Activated naive CD8-positive, alpha-beta T cell treated with anti-CD3 and anti-CD28 coated beads for 36 hours (primary cell): ENCODE results near the gene PRUNE2. TPM values are rescaled to one million over a fixed set of nuclear protein-coding genes. Genes with fewer than 3 reads are reported as not detected.
"Not testable (repeated sequence)": the region's sequence is repeated elsewhere in the genome, so short reads cannot be mapped to it uniquely, and the experiment has no call there.

Experiments used
- DNase-seq: peaks from one replicate; pipeline ENCODE4 v3.0.0; 2021
- H3K27ac Mint-ChIP-seq: one replicate; pipeline ENCODE4 v1.8.0; 2022; ENCODE audit warnings: mild to moderate bottlenecking, moderate library complexity, mixed read lengths
- H3K27me3 Mint-ChIP-seq: one replicate; pipeline ENCODE4 v1.8.0; 2022; ENCODE audit warnings: mild to moderate bottlenecking, mixed read lengths
- H3K36me3 Mint-ChIP-seq: one replicate; pipeline ENCODE4 v1.8.0; 2021; ENCODE audit warnings: mild to moderate bottlenecking, mixed read lengths
- H3K4me1 Mint-ChIP-seq: one replicate; pipeline ENCODE4 v1.8.0; 2021; ENCODE audit warnings: mixed read lengths
- H3K4me3 Mint-ChIP-seq: one replicate; pipeline ENCODE4 v1.8.0; 2022; ENCODE audit warnings: mild to moderate bottlenecking, moderate library complexity, mixed read lengths
- H3K9me3 Mint-ChIP-seq: one replicate; pipeline ENCODE4 v1.8.0; 2022; ENCODE audit warnings: mixed read lengths
- total RNA-seq, 2 experiments: library from RNA; stranded (reverse); gene quantifications; one replicate each; pipeline ENCODE4 v1.2.3, GENCODE V29; 2021

PRUNE2 gene
- total RNA-seq, 2 experiments from 2014 or later, result 0.35 TPM; not detected in 1

DNA sequence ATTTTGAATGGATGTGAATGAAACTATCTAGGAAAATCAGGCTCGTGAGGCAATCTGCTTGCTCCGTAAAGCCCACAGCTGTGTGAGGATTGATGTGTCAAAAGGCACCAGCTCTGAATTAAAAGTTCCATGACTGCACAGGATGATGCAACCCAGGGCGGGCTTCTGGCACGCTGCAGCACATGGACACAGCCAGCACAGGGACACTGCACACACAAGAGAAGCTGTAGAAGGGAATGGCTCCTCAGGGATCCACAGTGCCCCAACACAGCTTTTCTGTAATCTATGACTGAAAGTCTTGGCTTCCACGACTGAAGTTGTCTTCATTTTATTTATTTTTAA, 295.9 kb downstream of the PRUNE2 start:
- Mint-ChIP-seq H3K27ac (no peak overlapping the region), H3K4me3 (no peak overlapping the region), H3K4me1 (peaks cover 2% of the 10 kb centered on the region), H3K9me3 (no peaks in the 10 kb centered on the region), H3K36me3 (no peaks in the 10 kb centered on the region), H3K27me3 (peaks cover 31% of the 10 kb centered on the region)
- no peak for DNase-seq

DNA sequence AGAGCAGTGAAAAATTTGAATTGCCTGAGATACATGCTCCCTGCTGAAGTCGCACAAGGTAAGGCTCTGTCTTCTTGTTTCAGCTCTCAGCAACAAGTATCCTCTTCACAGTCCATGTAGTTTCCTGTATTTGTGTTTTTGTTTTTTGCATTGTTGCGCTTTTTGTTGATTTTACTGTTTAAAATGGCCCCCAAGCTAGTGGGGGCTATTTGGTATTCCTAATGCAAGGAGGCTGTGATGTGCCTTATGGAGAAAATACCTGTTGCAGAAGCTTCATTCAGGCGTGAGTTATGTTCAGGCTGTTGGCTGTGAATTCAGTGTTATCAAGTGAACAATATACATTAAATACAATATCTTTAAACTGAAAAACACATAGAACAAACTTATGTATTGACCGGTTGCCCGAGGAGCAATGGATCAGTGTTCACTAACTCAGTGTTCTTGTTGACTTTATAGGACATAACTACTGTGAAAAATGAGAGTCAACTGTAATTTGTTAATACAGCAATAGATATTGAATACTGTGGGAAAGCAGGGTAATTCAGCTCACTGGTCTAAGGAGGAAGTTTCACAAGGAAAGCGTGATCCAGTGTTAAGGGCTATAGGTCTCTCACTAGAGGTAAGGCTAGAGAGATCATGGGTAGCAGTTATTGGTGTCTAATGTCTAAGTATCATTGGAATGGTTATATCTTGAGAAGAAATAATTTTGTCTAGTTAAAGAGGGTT, 296.5 kb downstream of the PRUNE2 start:
- Mint-ChIP-seq H3K27me3 (peaks cover 26% of the 10 kb centered on the region), H3K4me3 (no peak overlapping the region), H3K36me3 (no peaks in the 10 kb centered on the region), H3K9me3 (no peaks in the 10 kb centered on the region), H3K27ac (no peak overlapping the region), H3K4me1 (no peaks in the 10 kb centered on the region)
- DNase-seq, result no peak

DNA sequence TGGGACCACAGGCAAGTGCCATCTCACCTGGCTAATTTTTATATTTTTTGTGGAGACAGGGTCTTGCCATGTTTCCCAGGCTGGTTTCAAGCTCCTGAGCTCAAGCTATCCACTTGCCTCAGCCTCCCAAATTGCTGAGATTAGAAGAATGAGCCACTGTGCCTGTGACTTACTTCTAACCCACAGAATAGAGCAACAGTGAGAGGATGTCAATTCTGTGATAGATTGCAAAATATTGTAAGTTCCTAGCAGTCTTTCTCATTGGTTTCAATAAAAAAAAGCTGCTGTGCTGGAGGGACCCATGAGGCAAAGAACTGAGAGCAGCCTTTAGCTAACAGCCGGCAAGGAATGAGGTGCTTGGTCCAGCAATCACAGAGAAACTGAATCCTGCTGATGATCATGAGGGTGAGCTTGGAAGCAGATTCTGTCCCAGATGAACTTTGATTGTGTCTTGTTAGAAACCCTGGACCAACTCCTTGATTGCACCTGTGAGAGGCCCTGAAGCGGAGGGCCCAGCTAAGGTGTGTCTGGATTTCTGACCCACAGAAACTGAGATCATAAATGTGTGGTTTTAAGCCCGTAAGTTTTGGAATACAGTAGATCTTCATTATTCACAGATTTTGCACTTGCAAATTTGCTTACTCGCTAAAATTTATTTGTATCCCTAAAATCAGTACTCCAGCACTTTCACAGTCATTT, 297.2 kb downstream of the PRUNE2 start:
- peaks cover 24% of the 10 kb centered on the region for H3K27me3 Mint-ChIP-seq
- no peak for DNase-seq
- peaks cover 4% of the 10 kb centered on the region for H3K4me1 Mint-ChIP-seq
- no peaks in the 10 kb centered on the region for H3K9me3 Mint-ChIP-seq
- no peak overlapping the region for H3K27ac Mint-ChIP-seq
- H3K36me3 Mint-ChIP-seq, result no peaks in the 10 kb centered on the region
- no peak overlapping the region for H3K4me3 Mint-ChIP-seq

DNA sequence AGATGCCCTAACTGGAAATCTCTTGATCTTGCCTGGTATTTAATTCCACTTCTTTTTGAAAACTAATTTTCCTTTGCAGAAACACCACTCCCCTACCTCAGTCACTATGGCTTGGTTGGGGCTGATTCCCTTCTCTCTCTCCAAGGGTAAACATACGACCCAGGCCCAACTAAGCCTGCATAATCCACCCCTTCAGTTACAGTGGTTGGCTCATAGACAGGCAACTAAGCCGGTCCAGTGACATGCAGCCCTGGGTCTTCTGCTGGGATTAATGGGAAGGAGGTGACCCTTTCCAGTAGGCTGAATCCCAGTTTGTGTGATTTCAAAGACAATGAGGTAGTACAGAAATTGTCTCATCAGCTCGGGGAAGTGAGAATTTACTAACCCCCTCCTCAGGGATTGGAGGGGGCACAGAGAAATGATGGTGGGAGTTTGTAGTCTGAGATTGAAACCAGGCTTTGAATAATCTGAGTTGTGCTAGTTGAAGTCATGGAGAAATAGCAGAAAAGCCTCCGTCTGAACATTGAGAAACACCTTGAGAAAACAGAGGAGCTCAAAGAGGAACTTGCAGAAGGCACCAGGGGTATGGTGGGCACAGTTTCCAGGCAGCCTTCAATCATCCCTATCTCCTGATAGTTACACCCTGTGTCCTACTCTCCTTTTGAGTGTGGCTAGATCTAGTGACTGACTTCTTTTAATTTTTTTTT, 298.0 kb downstream of the PRUNE2 start:
- no peak for DNase-seq
- no peaks in the 10 kb centered on the region for H3K9me3 Mint-ChIP-seq
- no peak overlapping the region for H3K27ac Mint-ChIP-seq
- H3K36me3 Mint-ChIP-seq, result no peaks in the 10 kb centered on the region
- H3K4me1 Mint-ChIP-seq, result peaks cover 11% of the 10 kb centered on the region
- peaks cover 24% of the 10 kb centered on the region for H3K27me3 Mint-ChIP-seq
- no peak overlapping the region for H3K4me3 Mint-ChIP-seq

DNA sequence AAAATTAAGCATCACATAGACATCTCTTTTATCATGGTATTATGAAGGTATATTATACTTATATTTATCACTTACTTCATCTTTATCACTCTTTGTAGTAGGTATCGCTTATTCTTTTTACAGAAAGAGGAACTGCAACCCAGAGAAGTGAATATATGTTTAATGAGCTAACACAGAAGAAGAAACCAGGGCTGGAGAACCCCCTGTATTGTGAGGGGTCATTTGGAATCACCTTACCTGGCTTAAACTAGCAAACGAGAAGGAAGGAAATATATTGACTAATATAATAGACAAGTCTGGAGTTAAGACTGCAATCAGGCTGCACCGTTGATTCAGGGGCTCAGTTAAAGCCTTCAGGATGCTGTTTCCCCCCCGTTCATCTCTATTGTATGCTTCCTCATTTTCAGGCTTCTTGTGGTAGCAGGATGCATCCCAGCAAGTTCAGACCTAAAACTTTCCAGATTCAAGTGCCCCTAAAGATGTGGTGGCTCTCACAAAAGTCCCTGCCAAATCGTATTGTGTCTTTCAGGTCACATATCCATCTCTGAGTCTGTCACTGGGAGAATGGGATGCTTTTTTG, 300.5 kb downstream of the PRUNE2 start:
- Mint-ChIP-seq H3K4me1 (peaks cover 11% of the 10 kb centered on the region), H3K27me3 (peaks cover 21% of the 10 kb centered on the region), H3K4me3 (no peak overlapping the region), H3K9me3 (no peaks in the 10 kb centered on the region), H3K36me3 (no peaks in the 10 kb centered on the region), H3K27ac (no peak overlapping the region)
- DNase-seq, result no peak

DNA sequence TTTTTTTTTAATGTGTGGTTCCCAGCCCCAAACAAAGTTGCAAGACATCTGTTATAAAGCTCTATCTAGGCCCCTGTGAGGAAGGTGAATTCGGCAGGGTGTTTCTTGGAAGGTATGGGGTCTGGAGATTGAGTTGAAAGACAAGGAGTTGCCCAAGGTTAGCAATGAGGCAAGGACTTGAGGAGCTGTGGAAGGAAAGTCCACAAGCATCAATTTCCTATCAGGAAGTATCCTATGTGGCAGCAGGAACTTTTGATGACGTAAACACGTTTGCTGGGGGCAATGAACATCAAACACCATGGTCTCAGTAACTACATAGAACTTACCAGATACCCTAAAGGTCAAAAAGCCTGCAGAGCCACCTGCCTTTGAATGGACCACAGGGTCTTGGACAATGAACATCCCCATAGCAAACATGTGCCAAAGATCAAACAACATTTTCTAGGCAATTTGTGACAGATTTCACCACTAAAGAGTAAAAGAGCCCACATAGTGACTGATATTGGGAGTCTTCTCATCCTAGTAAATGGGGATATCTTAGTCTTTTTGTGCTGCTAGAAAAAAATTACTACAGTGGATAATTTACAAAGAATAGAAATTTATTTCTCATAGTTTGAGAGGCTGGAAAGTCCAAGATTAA, 301.9 kb downstream of the PRUNE2 start:
- Mint-ChIP-seq H3K9me3 (no peaks in the 10 kb centered on the region), H3K27me3 (peaks cover 18% of the 10 kb centered on the region), H3K4me1 (peaks cover 11% of the 10 kb centered on the region), H3K4me3 (no peak overlapping the region), H3K36me3 (no peaks in the 10 kb centered on the region), H3K27ac (peak overlapping the region; percentile 86)
- no peak for DNase-seq

DNA sequence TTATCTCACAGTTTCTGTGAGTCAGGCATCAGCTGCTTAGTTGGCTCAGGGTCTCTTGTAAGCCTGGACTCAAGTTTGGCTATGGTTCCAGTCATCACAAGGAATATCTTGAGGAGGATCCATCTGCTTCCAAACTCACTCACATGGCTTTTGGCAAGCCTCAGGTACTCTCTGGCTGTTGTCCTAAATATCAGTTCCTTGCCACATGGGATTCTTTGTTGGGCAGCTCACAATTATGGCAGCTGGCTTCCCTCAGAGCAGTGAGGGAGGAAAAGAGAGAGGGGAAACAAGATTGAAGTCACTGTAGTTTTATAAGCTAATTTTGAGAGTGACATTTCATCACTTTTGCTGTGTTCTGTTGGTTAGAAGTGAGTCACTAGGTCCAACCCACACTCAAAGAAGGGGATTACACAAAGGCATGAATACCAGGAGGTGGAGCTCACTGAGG, 302.4 kb downstream of the PRUNE2 start:
- peak overlapping the region; percentile 86 for H3K27ac Mint-ChIP-seq

DNA sequence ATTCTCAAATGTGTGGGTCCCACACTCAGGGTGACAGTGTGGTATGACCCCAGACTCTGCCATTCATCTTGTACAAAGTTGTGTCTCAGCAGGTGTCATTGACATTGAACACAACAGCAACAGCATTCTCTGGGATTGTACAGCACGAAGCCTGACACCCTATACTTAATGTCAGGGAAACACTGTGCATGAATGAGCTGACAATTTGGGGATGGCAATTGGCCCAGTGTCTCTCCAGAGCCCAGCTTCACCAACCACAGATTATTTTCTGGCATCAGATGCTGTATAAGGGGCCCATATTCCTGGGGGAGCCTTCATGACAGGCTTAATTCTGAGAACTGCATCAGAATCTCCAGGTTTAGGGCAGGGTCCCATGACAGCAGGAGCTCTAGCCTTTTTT, 303.7 kb downstream of the PRUNE2 start:
- no peak overlapping the region for H3K4me3 Mint-ChIP-seq

More for the DNA sequence above, 302.4 kb downstream of the PRUNE2 start:
- no peaks in the 10 kb centered on the region for H3K36me3 Mint-ChIP-seq
- H3K4me1 Mint-ChIP-seq, result peaks cover 11% of the 10 kb centered on the region
- DNase-seq, result no peak
- no peak overlapping the region for H3K4me3 Mint-ChIP-seq
- peaks cover 14% of the 10 kb centered on the region for H3K27me3 Mint-ChIP-seq
- H3K9me3 Mint-ChIP-seq, result no peaks in the 10 kb centered on the region

DNA sequence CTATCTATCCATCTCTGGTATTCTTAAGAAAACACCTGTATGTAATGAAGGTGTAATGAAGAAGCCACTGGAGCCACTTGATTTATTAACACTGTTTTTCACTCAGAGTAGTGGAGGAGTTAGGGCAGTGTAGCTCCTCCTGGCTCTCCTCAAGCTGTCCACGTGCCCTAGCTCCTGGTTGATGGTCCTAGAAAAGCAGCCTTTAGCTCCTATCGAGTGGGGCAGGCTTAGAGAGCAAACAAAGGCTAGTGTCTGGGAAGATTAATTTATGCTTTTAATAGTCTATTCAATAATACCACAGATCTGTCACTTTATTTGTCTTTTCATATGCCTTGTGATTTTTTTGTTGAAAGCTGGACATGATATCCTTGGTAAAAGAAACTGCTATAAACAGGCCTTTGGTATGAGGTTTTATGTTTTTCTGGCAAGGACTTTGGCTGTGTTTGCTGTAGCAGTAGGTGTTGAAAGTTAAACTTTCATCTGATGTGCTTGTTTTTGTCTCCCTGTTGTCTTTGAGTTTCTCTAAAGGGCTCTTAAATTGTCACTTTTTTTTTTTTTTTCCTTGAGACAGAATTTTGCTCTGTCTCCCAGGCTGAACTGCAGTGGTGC, 305.8 kb downstream of the PRUNE2 start:
- H3K9me3 Mint-ChIP-seq, result no peaks in the 10 kb centered on the region
- DNase-seq, result no peak
- no peaks in the 10 kb centered on the region for H3K36me3 Mint-ChIP-seq
- peaks cover 11% of the 10 kb centered on the region for H3K4me1 Mint-ChIP-seq
- no peak overlapping the region for H3K27ac Mint-ChIP-seq
- peaks cover 14% of the 10 kb centered on the region for H3K27me3 Mint-ChIP-seq
- no peak overlapping the region for H3K4me3 Mint-ChIP-seq

More for the DNA sequence above, 303.7 kb downstream of the PRUNE2 start:
- no peak for DNase-seq
- H3K27ac Mint-ChIP-seq, result no peak overlapping the region
- no peaks in the 10 kb centered on the region for H3K9me3 Mint-ChIP-seq
- H3K4me1 Mint-ChIP-seq, result peaks cover 11% of the 10 kb centered on the region
- no peaks in the 10 kb centered on the region for H3K36me3 Mint-ChIP-seq
- H3K27me3 Mint-ChIP-seq, result peaks cover 14% of the 10 kb centered on the region

DNA sequence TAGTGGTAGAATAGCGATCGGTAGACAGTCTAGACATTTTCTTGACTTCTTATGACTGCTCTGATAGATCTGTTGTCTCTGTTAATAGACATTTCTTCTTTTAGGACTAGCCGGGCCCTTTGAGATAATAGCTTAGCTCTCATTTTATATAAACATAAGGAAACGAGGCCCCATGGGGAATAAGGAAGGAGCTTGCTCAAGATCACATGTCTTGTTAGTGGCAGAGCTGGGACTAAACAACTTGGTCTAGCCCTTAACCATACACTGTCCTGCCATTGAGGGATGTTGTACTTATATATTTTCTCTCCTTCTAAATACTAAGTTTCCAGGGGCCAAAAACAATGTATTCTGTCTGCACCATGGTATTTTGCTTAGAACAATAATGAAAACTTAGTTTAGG, 306.9 kb downstream of the PRUNE2 start:
- H3K27ac Mint-ChIP-seq, result no peak overlapping the region
- DNase-seq, result no peak
- H3K36me3 Mint-ChIP-seq, result no peaks in the 10 kb centered on the region
- H3K4me1 Mint-ChIP-seq, result peaks cover 9% of the 10 kb centered on the region
- H3K27me3 Mint-ChIP-seq, result peaks cover 23% of the 10 kb centered on the region
- no peak overlapping the region for H3K4me3 Mint-ChIP-seq
- H3K9me3 Mint-ChIP-seq, result no peaks in the 10 kb centered on the region

DNA sequence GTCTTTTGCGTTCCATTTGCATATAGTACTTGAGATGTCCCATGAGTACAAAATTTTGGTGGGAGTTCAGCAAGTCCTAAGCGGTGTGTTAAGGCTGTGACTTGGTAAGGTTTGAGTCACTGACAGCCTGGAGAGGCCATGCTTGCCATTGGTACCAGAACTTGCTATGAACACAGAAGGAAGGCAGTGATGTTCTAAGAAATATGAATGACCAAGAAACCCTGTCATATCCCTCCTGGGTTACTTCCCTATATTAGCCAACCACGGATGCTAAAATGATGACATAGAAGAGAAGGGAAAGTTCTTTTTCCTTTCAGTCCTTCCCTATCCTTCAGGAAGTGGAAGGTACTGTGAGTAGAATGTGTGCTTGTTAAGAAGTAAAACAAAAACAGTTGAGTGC, 310.3 kb downstream of the PRUNE2 start:
- no peaks in the 10 kb centered on the region for H3K36me3 Mint-ChIP-seq
- H3K4me3 Mint-ChIP-seq, result no peak overlapping the region
- no peak overlapping the region for H3K27ac Mint-ChIP-seq
- H3K4me1 Mint-ChIP-seq, result peaks cover 6% of the 10 kb centered on the region
- no peak for DNase-seq
- H3K9me3 Mint-ChIP-seq, result no peaks in the 10 kb centered on the region
- H3K27me3 Mint-ChIP-seq, result peaks cover 25% of the 10 kb centered on the region

DNA sequence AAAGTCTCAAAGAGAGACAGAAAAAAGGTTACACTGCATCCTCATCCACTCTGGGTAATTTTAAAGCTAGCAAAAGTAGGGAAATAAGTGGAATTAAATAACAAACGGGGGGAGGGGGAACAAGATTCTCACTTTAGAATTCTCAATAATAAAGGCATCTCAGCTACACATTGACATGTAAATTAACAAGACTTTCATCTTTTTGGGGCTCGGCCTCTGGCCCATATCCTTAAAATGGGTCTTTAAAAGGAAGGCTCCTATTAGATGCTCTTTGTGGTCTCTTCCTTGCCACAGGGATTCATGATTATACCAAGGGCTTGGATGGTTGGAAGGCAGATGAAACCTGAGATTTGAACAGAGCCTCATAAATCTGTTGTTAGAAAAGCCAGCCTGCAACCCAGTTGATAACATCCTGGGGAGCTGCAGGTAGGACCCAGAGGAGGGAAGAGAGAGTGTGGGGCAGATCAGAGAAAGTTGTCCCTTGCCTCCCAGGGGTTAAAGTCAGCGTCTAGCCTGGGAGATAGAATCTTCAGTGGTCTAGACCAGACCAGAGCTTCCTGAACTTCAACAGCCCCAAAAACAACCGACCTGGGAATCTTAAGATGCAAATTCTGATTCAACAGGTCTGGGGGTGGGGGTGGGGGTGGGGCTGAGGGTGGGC, 311.0 kb downstream of the PRUNE2 start:
- H3K36me3 Mint-ChIP-seq, result no peaks in the 10 kb centered on the region
- H3K4me3 Mint-ChIP-seq, result no peak overlapping the region
- H3K9me3 Mint-ChIP-seq, result no peaks in the 10 kb centered on the region
- H3K27me3 Mint-ChIP-seq, result peaks cover 19% of the 10 kb centered on the region
- H3K27ac Mint-ChIP-seq, result no peak overlapping the region
- DNase-seq, result no peak
- peaks cover 6% of the 10 kb centered on the region for H3K4me1 Mint-ChIP-seq

DNA sequence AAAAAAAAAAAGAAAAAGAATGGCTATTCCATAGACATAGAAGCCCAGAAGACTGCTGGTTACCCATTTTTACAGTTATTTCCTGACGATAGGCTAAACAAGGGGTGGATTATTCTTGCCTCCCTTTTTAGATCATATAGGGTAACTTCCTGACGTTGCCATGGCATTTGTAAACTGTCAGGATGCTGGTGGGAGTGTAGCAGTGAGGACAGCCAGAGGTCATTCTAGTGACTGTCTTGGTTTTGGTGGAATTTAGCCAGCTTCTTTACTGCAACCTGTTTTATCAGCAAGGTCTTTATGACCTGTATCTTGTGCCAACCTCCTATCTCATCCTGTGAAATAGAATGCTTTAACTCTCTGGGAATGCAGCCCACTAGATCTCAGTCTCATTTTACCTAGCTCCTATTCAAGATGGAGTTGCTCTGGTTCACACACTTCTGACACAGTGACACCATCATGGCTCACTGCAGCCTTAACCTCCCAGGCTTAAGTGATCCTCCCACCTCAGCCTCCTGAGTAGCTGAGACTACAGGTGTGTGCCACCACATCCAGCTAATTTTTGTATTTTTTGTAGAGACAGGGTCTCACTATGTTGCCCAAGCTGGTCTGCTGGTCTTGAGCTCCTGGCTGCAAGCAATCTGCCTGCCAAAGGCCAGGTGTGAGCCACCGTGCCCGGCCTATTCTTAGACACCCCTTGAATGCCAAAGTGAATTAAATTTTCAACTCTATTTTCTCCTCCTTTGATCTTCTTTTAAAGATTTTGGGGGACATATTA, 311.8 kb downstream of the PRUNE2 start:
- not testable (repeated sequence) for DNase-seq, H3K36me3 Mint-ChIP-seq, H3K9me3 Mint-ChIP-seq, H3K27ac Mint-ChIP-seq, H3K4me1 Mint-ChIP-seq, H3K4me3 Mint-ChIP-seq
- peaks cover 22% of the 10 kb centered on the region for H3K27me3 Mint-ChIP-seq
